Prostate gland (tissue), 2 donors: Measurements from ENCODE around the gene LRRC51. TPM values are rescaled to one million over a fixed set of nuclear protein-coding genes. Genes with fewer than 3 reads are reported as not detected.

Experiments used
- DNase-seq: peaks from one replicate; pipeline ENCODE4 v3.0.0-alpha.2; 2019; ENCODE audit warnings: low spot score
- H3K27ac ChIP-seq, 2 donors: fragments of 200-600 bp; sonication (generic); 2 replicates each; pipeline ENCODE4 v1.5.1; 2017 to 2019
- H3K27me3 ChIP-seq: fragments of 200-600 bp; sonication (generic); replicated peaks from 2 replicates; pipeline ENCODE4 v1.5.1; 2019; ENCODE audit not compliant: insufficient read depth
- H3K36me3 ChIP-seq, 2 donors: fragments of 200-600 bp; sonication (generic); 1 replicate in 1 of 2; 2 replicates in 1 of 2; pipeline versions ENCODE4 v1.5.1 to v1.8.1; 2017 to 2019
- H3K4me1 ChIP-seq: fragments of 200-600 bp; sonication (generic); replicated peaks from 2 replicates; pipeline ENCODE4 v1.5.1; 2019
- H3K4me3 ChIP-seq, 2 donors: fragments of 200-600 bp; sonication (generic); 2 replicates each; pipeline ENCODE4 v1.5.1; 2017 to 2019
- H3K9me3 ChIP-seq: fragments of 200-600 bp; sonication (generic); 2 replicates; pipeline ENCODE4 v1.5.1; 2017
- POLR2A ChIP-seq: fragments of 450-650 bp; IDR thresholded peaks from one replicate; pipeline ENCODE4 v1.6.1; 2016; ENCODE audit warnings: antibody characterized with exemption, mild to moderate bottlenecking
- POLR2AphosphoS5 ChIP-seq: sonication (generic); formaldehyde crosslinking; IDR thresholded peaks from one replicate; pipeline ENCODE4 v1.6.1; 2017; ENCODE audit warnings: antibody characterized with exemption
- WGBS: methylation state at CpG from one replicate; pipeline ENCODE4 v1.1.5; 2018; 5-methylcytosine and 5-hydroxymethylcytosine counted together
- intact Hi-C: fragments of 100-400 bp; cut with DNase I; formaldehyde crosslinking; loops from one replicate; pipeline ENCODE4 v1.14.2; 2022
- total RNA-seq, 2 donors: library from RNA; depleted of rRNA; stranded (reverse); fragments of >200 nt; gene quantifications; one replicate each; pipeline ENCODE4 v1.1.0, GENCODE V29; 2016
- TF ChIP-seq, protein P1 (sequence below), 4 experiments: fragments of 200-600 bp in 2 of 4; fragments of 450-650 bp in 2 of 4; sonication (generic) in 2 of 4; IDR thresholded peaks; 1 replicate in 3 of 4; 2 replicates in 1 of 4; pipeline ENCODE4 v1.5.1; 2016 to 2019; ENCODE audit warnings: antibody characterized with exemption in 4 of 4, mild to moderate bottlenecking in 2 of 4, moderate library complexity in 2 of 4

Gene LRRC51
- total RNA-seq, 2 donors from 2014 or later = 13.1 to 25.1 TPM

DNA sequence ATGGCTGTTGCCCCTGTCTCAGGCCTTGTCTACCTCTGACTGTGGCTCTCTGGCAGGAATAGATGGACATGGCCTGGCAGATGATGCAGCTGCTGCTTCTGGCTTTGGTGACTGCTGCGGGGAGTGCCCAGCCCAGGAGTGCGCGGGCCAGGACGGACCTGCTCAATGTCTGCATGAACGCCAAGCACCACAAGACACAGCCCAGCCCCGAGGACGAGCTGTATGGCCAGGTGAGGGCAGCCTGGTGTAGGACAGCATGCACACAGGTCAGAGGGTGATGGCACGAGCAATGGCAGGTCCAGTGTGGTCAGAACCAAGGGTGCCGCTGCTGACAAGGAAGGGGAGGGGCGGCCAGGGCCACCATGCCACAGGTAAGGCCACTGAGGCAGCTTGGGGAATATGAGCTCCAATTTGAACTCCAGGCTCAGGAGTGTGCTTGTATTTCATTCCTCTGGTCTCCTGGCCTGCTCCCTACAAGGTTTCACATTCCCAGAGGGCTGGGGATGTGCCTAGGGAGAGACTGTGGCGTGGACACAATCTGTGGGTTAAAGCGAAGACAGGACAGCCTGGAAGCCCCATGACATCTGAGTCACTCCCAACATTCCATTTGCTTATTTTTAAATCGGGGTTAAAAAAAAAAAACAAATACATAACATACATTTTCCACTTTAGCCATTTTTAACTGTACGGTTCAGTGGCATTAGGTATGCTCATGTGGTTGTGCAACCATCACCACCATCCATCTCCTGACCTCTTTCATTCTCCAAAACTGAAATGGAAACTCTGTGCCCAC lies 55.4 kb downstream of the LRRC51 start:
- Histone ChIP-seq H3K4me3 (no peak overlapping the region), H3K27ac (no peak overlapping the region), H3K4me1 (no peaks in the 10 kb centered on the region), H3K9me3 (no peaks in the 10 kb centered on the region), H3K27me3 (no peaks in the 10 kb centered on the region), H3K36me3 (no peaks in the 10 kb centered on the region)
- intact Hi-C loops = no loop called here
- TF ChIP-seq POLR2A (no peak), POLR2AphosphoS5 (no peak)
- TF ChIP-seq, protein P1, sequence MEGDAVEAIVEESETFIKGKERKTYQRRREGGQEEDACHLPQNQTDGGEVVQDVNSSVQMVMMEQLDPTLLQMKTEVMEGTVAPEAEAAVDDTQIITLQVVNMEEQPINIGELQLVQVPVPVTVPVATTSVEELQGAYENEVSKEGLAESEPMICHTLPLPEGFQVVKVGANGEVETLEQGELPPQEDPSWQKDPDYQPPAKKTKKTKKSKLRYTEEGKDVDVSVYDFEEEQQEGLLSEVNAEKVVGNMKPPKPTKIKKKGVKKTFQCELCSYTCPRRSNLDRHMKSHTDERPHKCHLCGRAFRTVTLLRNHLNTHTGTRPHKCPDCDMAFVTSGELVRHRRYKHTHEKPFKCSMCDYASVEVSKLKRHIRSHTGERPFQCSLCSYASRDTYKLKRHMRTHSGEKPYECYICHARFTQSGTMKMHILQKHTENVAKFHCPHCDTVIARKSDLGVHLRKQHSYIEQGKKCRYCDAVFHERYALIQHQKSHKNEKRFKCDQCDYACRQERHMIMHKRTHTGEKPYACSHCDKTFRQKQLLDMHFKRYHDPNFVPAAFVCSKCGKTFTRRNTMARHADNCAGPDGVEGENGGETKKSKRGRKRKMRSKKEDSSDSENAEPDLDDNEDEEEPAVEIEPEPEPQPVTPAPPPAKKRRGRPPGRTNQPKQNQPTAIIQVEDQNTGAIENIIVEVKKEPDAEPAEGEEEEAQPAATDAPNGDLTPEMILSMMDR (IDR thresholded peaks at IDR 0.05) = no peak
- WGBS = 94% methylated on average over 14 of the region's 14 CpGs
- no peak for DNase-seq

DNA sequence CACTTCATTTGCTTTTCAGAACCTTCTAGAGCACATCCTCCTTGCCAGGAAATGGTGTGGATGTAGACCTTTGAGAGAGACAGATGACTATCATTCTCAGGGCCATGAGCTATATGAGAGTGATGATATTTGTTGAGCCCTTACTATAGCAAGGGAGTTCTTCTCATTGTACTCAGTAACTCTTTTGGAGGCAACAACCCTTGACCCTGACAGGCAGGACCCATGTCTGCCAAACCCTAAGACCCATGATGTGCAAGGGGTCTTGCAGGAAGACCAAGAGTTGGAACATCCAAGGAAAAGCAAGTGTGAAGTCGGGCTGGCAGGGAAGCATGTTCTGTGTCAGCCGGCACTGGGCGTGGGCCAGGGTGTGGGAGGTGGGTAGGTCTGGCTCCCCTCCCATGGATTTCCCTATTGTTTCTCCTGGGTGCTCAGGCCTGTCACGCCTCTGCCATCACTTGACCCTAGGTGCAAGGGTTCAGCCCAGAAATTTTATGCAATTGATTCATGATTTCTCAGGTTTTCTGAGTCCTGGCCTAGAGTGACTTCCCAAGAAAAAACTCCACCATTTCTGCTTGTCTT lies 56.1 kb downstream of the LRRC51 start:
- 97% methylated on average over 4 of the region's 4 CpGs for WGBS
- intact Hi-C loops = no loop called here
- Histone ChIP-seq H3K27me3 (no peaks in the 10 kb centered on the region), H3K9me3 (no peaks in the 10 kb centered on the region), H3K4me3 (no peak overlapping the region), H3K27ac (no peak overlapping the region), H3K4me1 (no peaks in the 10 kb centered on the region), H3K36me3 (no peaks in the 10 kb centered on the region)
- TF ChIP-seq POLR2AphosphoS5 = no peak
- TF ChIP-seq, protein P1 (IDR thresholded peaks at IDR 0.05) = no peak
- TF ChIP-seq POLR2A = no peak
- DNase-seq = no peak

DNA sequence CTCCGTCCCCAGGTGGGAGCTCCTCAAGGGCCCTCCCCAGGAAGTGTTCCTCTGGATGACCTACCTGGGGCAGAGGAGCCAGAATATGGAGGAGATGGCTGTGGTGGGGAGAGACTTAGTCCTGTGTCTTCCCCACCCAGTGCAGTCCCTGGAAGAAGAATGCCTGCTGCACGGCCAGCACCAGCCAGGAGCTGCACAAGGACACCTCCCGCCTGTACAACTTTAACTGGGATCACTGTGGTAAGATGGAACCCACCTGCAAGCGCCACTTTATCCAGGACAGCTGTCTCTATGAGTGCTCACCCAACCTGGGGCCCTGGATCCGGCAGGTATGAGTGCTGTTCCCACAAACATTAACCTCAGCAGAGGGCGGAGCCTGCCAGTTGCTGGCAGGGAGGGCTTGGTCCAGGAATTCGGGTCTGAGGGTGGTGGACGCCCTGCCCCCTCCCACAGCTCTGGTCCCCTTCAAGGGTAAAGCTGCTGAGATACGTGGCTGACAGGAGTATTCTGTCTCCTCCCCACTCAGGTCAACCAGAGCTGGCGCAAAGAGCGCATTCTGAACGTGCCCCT lies 58.3 kb downstream of the LRRC51 start:
- Histone ChIP-seq H3K9me3 (no peaks in the 10 kb centered on the region), H3K27me3 (no peaks in the 10 kb centered on the region), H3K4me3 (no peak overlapping the region), H3K36me3 (no peaks in the 10 kb centered on the region), H3K4me1 (no peaks in the 10 kb centered on the region), H3K27ac (no peak overlapping the region)
- no peak for DNase-seq
- WGBS = 84% methylated on average over 11 of the region's 12 CpGs
- TF ChIP-seq POLR2AphosphoS5 (no peak), POLR2A (no peak)
- TF ChIP-seq, protein P1 (IDR thresholded peaks at IDR 0.05) = no peak
- intact Hi-C loops = no loop called here

DNA sequence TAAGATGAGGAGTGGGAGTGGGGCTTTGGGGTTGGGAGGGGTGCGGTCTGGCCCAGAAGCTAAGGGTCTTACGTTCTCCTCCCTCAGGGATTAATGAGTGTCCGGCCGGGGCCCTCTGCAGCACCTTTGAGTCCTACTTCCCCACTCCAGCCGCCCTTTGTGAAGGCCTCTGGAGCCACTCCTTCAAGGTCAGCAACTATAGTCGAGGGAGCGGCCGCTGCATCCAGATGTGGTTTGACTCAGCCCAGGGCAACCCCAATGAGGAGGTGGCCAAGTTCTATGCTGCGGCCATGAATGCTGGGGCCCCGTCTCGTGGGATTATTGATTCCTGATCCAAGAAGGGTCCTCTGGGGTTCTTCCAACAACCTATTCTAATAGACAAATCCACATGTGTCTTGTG lies 58.9 kb downstream of the LRRC51 start:
- Histone ChIP-seq H3K9me3 (no peaks in the 10 kb centered on the region), H3K27ac (no peak overlapping the region), H3K36me3 (no peaks in the 10 kb centered on the region), H3K4me3 (no peak overlapping the region), H3K27me3 (no peaks in the 10 kb centered on the region), H3K4me1 (no peaks in the 10 kb centered on the region)
- TF ChIP-seq, protein P1 (IDR thresholded peaks at IDR 0.05) = no peak
- TF ChIP-seq POLR2A (no peak), POLR2AphosphoS5 (no peak)
- 99% methylated on average over 11 of the region's 11 CpGs for WGBS
- DNase-seq = no peak
- intact Hi-C loops = no loop called here
